Measurements from ENCODE around the gene TDRD5. TPM values are rescaled to one million over a fixed set of nuclear protein-coding genes. Genes with fewer than 3 reads are reported as not detected.

Gene TDRD5
- total and polyA plus RNA-seq, 2 donors (not counting 1 experiment from before 2014, with no cell fraction given): not detected

DNA sequence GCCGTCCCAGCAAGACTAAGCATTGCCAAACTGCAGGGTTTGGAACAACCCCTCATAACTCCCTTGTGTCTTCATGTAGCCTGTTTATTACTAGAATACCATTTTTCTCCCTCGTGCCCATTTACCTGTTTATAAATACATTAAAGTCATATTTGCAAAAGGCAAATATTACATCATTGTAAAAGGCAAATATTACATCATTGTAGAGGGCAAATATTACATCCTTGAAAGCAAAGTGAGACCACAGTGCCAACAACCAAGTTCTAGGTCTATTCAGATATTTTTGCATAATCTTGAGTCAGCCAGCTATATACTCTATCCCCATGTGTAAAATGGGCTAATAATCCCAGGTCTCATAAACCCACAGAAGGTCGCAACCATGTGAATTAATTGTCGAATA lies 140.0 kb downstream of the TDRD5 start:
- no peaks in the 10 kb centered on the region for H3K4me1 ChIP-seq (ENCODE audit: control insufficient read depth, extremely low read depth, insufficient read depth, low read length)
- H3K79me2 ChIP-seq (ENCODE audit: control insufficient read depth, insufficient read depth, low read length): no peaks in the 10 kb centered on the region
- no peak overlapping the region for H3K9ac ChIP-seq (ENCODE audit: insufficient read depth, low read length)
- TF ChIP-seq, protein P1, sequence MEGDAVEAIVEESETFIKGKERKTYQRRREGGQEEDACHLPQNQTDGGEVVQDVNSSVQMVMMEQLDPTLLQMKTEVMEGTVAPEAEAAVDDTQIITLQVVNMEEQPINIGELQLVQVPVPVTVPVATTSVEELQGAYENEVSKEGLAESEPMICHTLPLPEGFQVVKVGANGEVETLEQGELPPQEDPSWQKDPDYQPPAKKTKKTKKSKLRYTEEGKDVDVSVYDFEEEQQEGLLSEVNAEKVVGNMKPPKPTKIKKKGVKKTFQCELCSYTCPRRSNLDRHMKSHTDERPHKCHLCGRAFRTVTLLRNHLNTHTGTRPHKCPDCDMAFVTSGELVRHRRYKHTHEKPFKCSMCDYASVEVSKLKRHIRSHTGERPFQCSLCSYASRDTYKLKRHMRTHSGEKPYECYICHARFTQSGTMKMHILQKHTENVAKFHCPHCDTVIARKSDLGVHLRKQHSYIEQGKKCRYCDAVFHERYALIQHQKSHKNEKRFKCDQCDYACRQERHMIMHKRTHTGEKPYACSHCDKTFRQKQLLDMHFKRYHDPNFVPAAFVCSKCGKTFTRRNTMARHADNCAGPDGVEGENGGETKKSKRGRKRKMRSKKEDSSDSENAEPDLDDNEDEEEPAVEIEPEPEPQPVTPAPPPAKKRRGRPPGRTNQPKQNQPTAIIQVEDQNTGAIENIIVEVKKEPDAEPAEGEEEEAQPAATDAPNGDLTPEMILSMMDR (conservative IDR thresholded peaks at IDR 0.05 in 1 of 2, IDR thresholded peaks at IDR 0.05 in 1 of 2; ENCODE audit: low read depth in 1 of 2, low read length in 2 of 2): no peak
- TF ChIP-seq EZH2 (IDR thresholded peaks at IDR 0.05; ENCODE audit: low read length, missing control alignments): no peak
- DNase-seq (ENCODE audit: low read depth in 2 of 2): no peak
- no peaks in the 10 kb centered on the region for H4K20me1 ChIP-seq (ENCODE audit: control insufficient read depth, extremely low read depth, insufficient read depth, low read length)
- H3K4me3 ChIP-seq (replicated peaks in 1 of 4; ENCODE audit: control extremely low read depth in 1 of 4, insufficient read depth in 1 of 4, low read depth in 3 of 4, low read length in 4 of 4): no peak overlapping the region
- H3K9me3 ChIP-seq (ENCODE audit: control insufficient read depth, insufficient read depth, low read depth, low read length): no peaks in the 10 kb centered on the region
- H3K27me3 ChIP-seq (ENCODE audit: control insufficient read depth, insufficient read depth, low read length): peaks cover 5% of the 10 kb centered on the region
- no peak overlapping the region for H3K27ac ChIP-seq (ENCODE audit: insufficient read depth, low read length)
- no peak overlapping the region for H2AFZ ChIP-seq (ENCODE audit: low read length)
- H3K36me3 ChIP-seq (ENCODE audit: control insufficient read depth, insufficient read depth, low read length): no peaks in the 10 kb centered on the region
- no peak overlapping the region for H3K4me2 ChIP-seq (ENCODE audit: extremely low read depth, insufficient read depth, low read length)

Other genes with a start within 250 kb of the TDRD5 start
- gene AXDND1, start 225.9 kb upstream of the TDRD5 start, total RNA-seq: 0.17 and 0.26 TPM in 2 replicates
- gene AXDND1, start 225.9 kb upstream of the TDRD5 start, polyA plus RNA-seq: 0.05 TPM in 1 of 2 replicates, not detected in the other
- gene NPHS2, start 15.9 kb upstream of the TDRD5 start, total RNA-seq: not detected in 2 replicates
- gene NPHS2, start 15.9 kb upstream of the TDRD5 start, polyA plus RNA-seq: not detected in 2 replicates
- not detected in 2 replicates for gene FAM163A, start 151.5 kb downstream of the TDRD5 start, total RNA-seq
- not detected in 2 replicates for gene FAM163A, start 151.5 kb downstream of the TDRD5 start, polyA plus RNA-seq

Measured in fibroblast of lung (primary cell).